HepG2 (cell line): ENCODE results near the gene GAPDH. TPM values are rescaled to one million over a fixed set of nuclear protein-coding genes. Genes with fewer than 3 reads are reported as not detected.

Experiments used
- ATF4 ChIP-seq, 2 experiments: fragments of 450-650 bp in 1 of 2; sonication (generic) in 1 of 2; formaldehyde crosslinking; IDR thresholded peaks; 2 replicates each; pipeline versions ENCODE4 v1.5.0 to v1.8.0; 2020 to 2022; ENCODE audit warnings: mild to moderate bottlenecking in 1 of 2, missing genetic modification reagents in 1 of 2
- EEA1 ChIP-seq: sonication (generic); formaldehyde crosslinking; IDR thresholded peaks from 2 replicates; pipeline ENCODE4 v1.5.1; 2020; ENCODE audit warnings: mild to moderate bottlenecking, missing genetic modification reagents, borderline replicate concordance
- NRL ChIP-seq: sonication (generic); formaldehyde crosslinking; IDR thresholded peaks from 2 replicates; pipeline ENCODE4 v1.5.0; 2020; ENCODE audit warnings: missing genetic modification reagents, mild to moderate bottlenecking, moderate library complexity, borderline replicate concordance
- TFAP4 ChIP-seq: sonication (generic); IDR thresholded peaks from 2 replicates; pipeline ENCODE4 v1.6.1; 2016; ENCODE audit warnings: low read depth, borderline replicate concordance
- TFDP1 ChIP-seq: IDR thresholded peaks from 2 replicates; pipeline ENCODE4 v1.6.1; 2016; ENCODE audit warnings: missing compliant biosample characterization, missing genetic modification reagents, borderline replicate concordance
- ZNF18 ChIP-seq: sonication (generic); formaldehyde crosslinking; IDR thresholded peaks from 2 replicates; pipeline ENCODE4 v1.8.0; 2022; ENCODE audit warnings: mild to moderate bottlenecking, missing genetic modification reagents; ENCODE audit not compliant: insufficient replicate concordance
- ZNF326 ChIP-seq: sonication (generic); formaldehyde crosslinking; IDR thresholded peaks from 2 replicates; pipeline ENCODE4 v1.4.0; 2020; ENCODE audit warnings: missing genetic modification reagents, borderline replicate concordance
- polyA plus RNA-seq, 8 experiments: library from polyadenylated mRNA; depleted of rRNA in 3 of 8; stranded (reverse) in 7 of 8; unstranded in 1 of 8; fragments of >200 nt; fragmentation: Illumina TruSeq in 4 of 8; extraction: Trizol in 4 of 8; gene quantifications; 2 replicates each; pipeline versions ENCODE4 v1.2.1 to v1.2.3, GENCODE V29; 2011 to 2016; ENCODE audit warnings: low read depth in 4 of 8, missing spikeins in 1 of 8, mixed read lengths in 1 of 8; ENCODE audit not compliant: insufficient read depth in 1 of 8
- total RNA-seq, 5 experiments: library from RNA; depleted of rRNA; stranded (reverse); fragments of >200 nt; fragmentation: Illumina TruSeq; extraction: Trizol; gene quantifications; 2 replicates each; pipeline ENCODE4 v1.2.3, GENCODE V29; 2016; ENCODE audit warnings: low read depth in 1 of 5

Gene GAPDH
- total and polyA plus RNA-seq, 2 of the 13 experiments (the other 11 are each of a cell fraction or from before 2014, with no cell fraction given) = 3,038 to 12,722 TPM

GRCh38 chr12:6532927-6533652, 1.2 kb upstream of the GAPDH start (continued):
- TF ChIP-seq NRL (0 out of 2 replicates have a peak, but pooled peaks have one; percentile 3), TFAP4 (no peak), ZNF326 (CRISPR knock-in tag) (no peak), ATF4 (CRISPR knock-in tag; IDR thresholded peaks at IDR 0.05) (no peak), EEA1 (CRISPR knock-in tag) (0 out of 2 replicates have a peak, but pooled peaks have one; percentile 52), TFDP1 (CRISPR knock-in tag) (peak; percentile 62; the same call in 1 of the 2 replicates), ZNF18 (CRISPR knock-in tag) (no peak)
